K562 (cell line): ENCODE measurements around the gene SPRR3. TPM values are rescaled to one million over a fixed set of nuclear protein-coding genes. Genes with fewer than 3 reads are reported as not detected.

Experiments used
- ARID1B ChIP-seq: fragments of 450-650 bp; IDR thresholded peaks from 2 replicates; pipeline ENCODE4 v1.6.1; 2016; ENCODE audit warnings: antibody characterized with exemption, mild to moderate bottlenecking, inconsistent platforms
- ASH1L ChIP-seq: fragments of 450-650 bp; IDR thresholded peaks from 2 replicates; pipeline ENCODE4 v1.6.1; 2018; ENCODE audit warnings: borderline replicate concordance, mild to moderate bottlenecking, low read depth; ENCODE audit not compliant: partially characterized antibody
- DDX20 ChIP-seq: fragments of 450-650 bp; IDR thresholded peaks from 2 replicates; pipeline ENCODE4 v1.6.1; 2016; ENCODE audit warnings: missing genetic modification characterization, low read depth, mild to moderate bottlenecking, missing compliant biosample characterization, moderate library complexity
- ELF4 ChIP-seq: fragments of 450-650 bp; formaldehyde crosslinking; IDR thresholded peaks from 2 replicates; pipeline ENCODE4 v1.4.0; 2022; ENCODE audit warnings: missing genetic modification characterization
- ETV1 ChIP-seq: fragments of 450-650 bp; conservative IDR thresholded peaks from 2 replicates; pipeline ENCODE4 v1.6.1; 2016; ENCODE audit warnings: missing genetic modification characterization, control low read depth, low read depth, missing compliant biosample characterization
- HNRNPH1 ChIP-seq: fragments of 200-400 bp; formaldehyde crosslinking; optimal IDR thresholded peaks from 2 replicates; pipeline ENCODE3; 2017; ENCODE audit warnings: low read depth, mild to moderate bottlenecking, low read length, moderate library complexity
- HNRNPUL1 ChIP-seq: fragments of 200-400 bp; formaldehyde crosslinking; IDR thresholded peaks from 2 replicates; pipeline ENCODE4 v1.6.1; 2017; ENCODE audit warnings: low read length
- PML ChIP-seq: IDR thresholded peaks from 2 replicates; pipeline ENCODE4 v1.6.1; 2012; ENCODE audit warnings: low read length, inconsistent platforms
- RBM34 ChIP-seq: fragments of 200-400 bp; formaldehyde crosslinking; IDR thresholded peaks from 2 replicates; pipeline ENCODE4 v1.6.1; 2018; ENCODE audit warnings: low read length, borderline replicate concordance; ENCODE audit not compliant: insufficient read depth
- RCOR1 ChIP-seq, 2 experiments: IDR thresholded peaks; 2 replicates each; pipeline ENCODE4 v1.6.1; 2012; ENCODE audit warnings: low read depth in 2 of 2, low read length in 2 of 2, borderline replicate concordance in 1 of 2, improper control_type of control experiment in 1 of 2
- SMARCB1 ChIP-seq: IDR thresholded peaks from 2 replicates; pipeline ENCODE4 v1.6.1; 2011; ENCODE audit warnings: improper control_type of control experiment, low read depth; ENCODE audit not compliant: insufficient read length
- U2AF2 ChIP-seq: fragments of 200-400 bp; formaldehyde crosslinking; optimal IDR thresholded peaks from 2 replicates; pipeline ENCODE3; 2017; ENCODE audit warnings: low read depth, mild to moderate bottlenecking, low read length
- ZNF668 ChIP-seq: fragments of 250-450 bp; sonication (Bioruptor Pico); IDR thresholded peaks from 2 replicates; pipeline ENCODE4 v1.8.0; 2022; ENCODE audit warnings: mild to moderate bottlenecking, inconsistent platforms
- ZNF830 ChIP-seq: fragments of 250-450 bp; sonication (Bioruptor Pico); IDR thresholded peaks from 2 replicates; pipeline ENCODE4 v1.5.0; 2021; ENCODE audit warnings: mild to moderate bottlenecking
- polyA plus RNA-seq, 8 experiments: library from polyadenylated mRNA; depleted of rRNA in 4 of 8; stranded (reverse) in 5 of 8; unstranded in 3 of 8; fragments of >200 nt; fragmentation: Nextera tagmentation in 2 of 8; fragmentation: Illumina TruSeq in 1 of 8; extraction: Ambion mirVana in 2 of 8; extraction: Trizol in 1 of 8; gene quantifications; 2 replicates each; pipeline versions ENCODE4 v1.2.1 to v1.2.3, GENCODE V29; 2011 to 2014; ENCODE audit warnings: inconsistent platforms in 1 of 8, missing spikeins in 1 of 8
- total RNA-seq, 7 experiments: library from RNA; depleted of rRNA in 6 of 7; stranded (reverse); fragments of >200 nt in 6 of 7; fragmentation: Illumina TruSeq in 2 of 7; extraction: Trizol in 2 of 7; gene quantifications; 2 replicates each; pipeline versions ENCODE4 v1.2.1 to v1.2.3, GENCODE V29; 2011 to 2021; ENCODE audit warnings: low replicate concordance in 1 of 7
- TF ChIP-seq, protein P1 (sequence below), 2 experiments: fragments of 250-450 bp in 1 of 2; fragments of 450-650 bp in 1 of 2; sonication (Bioruptor Pico) in 1 of 2; IDR thresholded peaks; 2 replicates each; pipeline versions ENCODE4 v1.6.1 to v1.8.0; 2016 to 2021; ENCODE audit warnings: mild to moderate bottlenecking in 2 of 2, moderate library complexity in 2 of 2, missing compliant biosample characterization in 1 of 2, missing genetic modification characterization in 1 of 2
- TF ChIP-seq, protein P2 (sequence below): sonication (generic); formaldehyde crosslinking; IDR thresholded peaks from 2 replicates; pipeline ENCODE4 v1.8.1; 2023; ENCODE audit warnings: mild to moderate bottlenecking, missing genetic modification reagents, moderate library complexity
- TF ChIP-seq, protein P3 (sequence below), 2 experiments: fragments of 450-650 bp in 1 of 2; sonication (generic) in 1 of 2; formaldehyde crosslinking in 1 of 2; IDR thresholded peaks; 2 replicates each; pipeline versions ENCODE4 v1.7.1 to v1.9.0; 2016 to 2022; ENCODE audit warnings: inconsistent platforms in 1 of 2, mild to moderate bottlenecking in 1 of 2, missing genetic modification reagents in 1 of 2

Gene SPRR3
- total and polyA plus RNA-seq, 9 of the 15 experiments (the other 6 are each of a cell fraction or from before 2014, with no cell fraction given): not detected

GRCh38 chr1:153040950-153041631 lies 39.5 kb downstream of the SPRR3 start, which contains the start of gene SPRR2D (continued):
- no peak for TF ChIP-seq U2AF2
- TF ChIP-seq ZNF668: no peak
- TF ChIP-seq ASH1L: no peak
- no peak for TF ChIP-seq RBM34
- peak; percentile 69 for TF ChIP-seq ARID1B
- 0 out of 2 replicates have a peak, but pooled peaks have one; percentile 6 for TF ChIP-seq ETV1 (tag)
- no peak for TF ChIP-seq ZNF830
- TF ChIP-seq PML: no peak
- TF ChIP-seq, protein P1, sequence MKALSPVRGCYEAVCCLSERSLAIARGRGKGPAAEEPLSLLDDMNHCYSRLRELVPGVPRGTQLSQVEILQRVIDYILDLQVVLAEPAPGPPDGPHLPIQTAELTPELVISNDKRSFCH (CRISPR knock-in tag; IDR thresholded peaks at IDR 0.05): no peak
- TF ChIP-seq, protein P1 (tag; IDR thresholded peaks at IDR 0.05): no peak
- TF ChIP-seq ELF4 (CRISPR knock-in tag): no peak
- TF ChIP-seq RCOR1 (IDR thresholded peaks at IDR 0.05; ENCODE audit: borderline replicate concordance in 1 of 2, low read depth in 2 of 2, low read length in 2 of 2): peak in 1 of 2 experiments; percentile 15; a peak in 1 of 4 replicates
- TF ChIP-seq HNRNPH1: no peak
- TF ChIP-seq DDX20 (tag): no peak
- TF ChIP-seq, protein P2, sequence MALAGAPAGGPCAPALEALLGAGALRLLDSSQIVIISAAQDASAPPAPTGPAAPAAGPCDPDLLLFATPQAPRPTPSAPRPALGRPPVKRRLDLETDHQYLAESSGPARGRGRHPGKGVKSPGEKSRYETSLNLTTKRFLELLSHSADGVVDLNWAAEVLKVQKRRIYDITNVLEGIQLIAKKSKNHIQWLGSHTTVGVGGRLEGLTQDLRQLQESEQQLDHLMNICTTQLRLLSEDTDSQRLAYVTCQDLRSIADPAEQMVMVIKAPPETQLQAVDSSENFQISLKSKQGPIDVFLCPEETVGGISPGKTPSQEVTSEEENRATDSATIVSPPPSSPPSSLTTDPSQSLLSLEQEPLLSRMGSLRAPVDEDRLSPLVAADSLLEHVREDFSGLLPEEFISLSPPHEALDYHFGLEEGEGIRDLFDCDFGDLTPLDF (CRISPR knock-in tag): no peak
- TF ChIP-seq SMARCB1: no peak
- TF ChIP-seq, protein P3, sequence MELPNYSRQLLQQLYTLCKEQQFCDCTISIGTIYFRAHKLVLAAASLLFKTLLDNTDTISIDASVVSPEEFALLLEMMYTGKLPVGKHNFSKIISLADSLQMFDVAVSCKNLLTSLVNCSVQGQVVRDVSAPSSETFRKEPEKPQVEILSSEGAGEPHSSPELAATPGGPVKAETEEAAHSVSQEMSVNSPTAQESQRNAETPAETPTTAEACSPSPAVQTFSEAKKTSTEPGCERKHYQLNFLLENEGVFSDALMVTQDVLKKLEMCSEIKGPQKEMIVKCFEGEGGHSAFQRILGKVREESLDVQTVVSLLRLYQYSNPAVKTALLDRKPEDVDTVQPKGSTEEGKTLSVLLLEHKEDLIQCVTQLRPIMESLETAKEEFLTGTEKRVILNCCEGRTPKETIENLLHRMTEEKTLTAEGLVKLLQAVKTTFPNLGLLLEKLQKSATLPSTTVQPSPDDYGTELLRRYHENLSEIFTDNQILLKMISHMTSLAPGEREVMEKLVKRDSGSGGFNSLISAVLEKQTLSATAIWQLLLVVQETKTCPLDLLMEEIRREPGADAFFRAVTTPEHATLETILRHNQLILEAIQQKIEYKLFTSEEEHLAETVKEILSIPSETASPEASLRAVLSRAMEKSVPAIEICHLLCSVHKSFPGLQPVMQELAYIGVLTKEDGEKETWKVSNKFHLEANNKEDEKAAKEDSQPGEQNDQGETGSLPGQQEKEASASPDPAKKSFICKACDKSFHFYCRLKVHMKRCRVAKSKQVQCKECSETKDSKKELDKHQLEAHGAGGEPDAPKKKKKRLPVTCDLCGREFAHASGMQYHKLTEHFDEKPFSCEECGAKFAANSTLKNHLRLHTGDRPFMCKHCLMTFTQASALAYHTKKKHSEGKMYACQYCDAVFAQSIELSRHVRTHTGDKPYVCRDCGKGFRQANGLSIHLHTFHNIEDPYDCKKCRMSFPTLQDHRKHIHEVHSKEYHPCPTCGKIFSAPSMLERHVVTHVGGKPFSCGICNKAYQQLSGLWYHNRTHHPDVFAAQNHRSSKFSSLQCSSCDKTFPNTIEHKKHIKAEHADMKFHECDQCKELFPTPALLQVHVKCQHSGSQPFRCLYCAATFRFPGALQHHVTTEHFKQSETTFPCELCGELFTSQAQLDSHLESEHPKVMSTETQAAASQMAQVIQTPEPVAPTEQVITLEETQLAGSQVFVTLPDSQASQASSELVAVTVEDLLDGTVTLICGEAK (IDR thresholded peaks at IDR 0.05): peak; percentile 34; the same call in 1 of the 2 replicates
- TF ChIP-seq, protein P3 (CRISPR knock-in tag; IDR thresholded peaks at IDR 0.05): no peak
- no peak for TF ChIP-seq HNRNPUL1
